Activated CD4-positive, CD25-positive, alpha-beta regulatory T cell treated with anti-CD3 and anti-CD28 coated beads, Interleukin-2, amount 50 U/mL, for 72 hours (primary cell): ENCODE measurements around the gene SNX8.

Experiments used
- DNase-seq: peaks from one replicate; pipeline ENCODE4 v3.0.0; 2021

The SNX8 gene

DNA sequence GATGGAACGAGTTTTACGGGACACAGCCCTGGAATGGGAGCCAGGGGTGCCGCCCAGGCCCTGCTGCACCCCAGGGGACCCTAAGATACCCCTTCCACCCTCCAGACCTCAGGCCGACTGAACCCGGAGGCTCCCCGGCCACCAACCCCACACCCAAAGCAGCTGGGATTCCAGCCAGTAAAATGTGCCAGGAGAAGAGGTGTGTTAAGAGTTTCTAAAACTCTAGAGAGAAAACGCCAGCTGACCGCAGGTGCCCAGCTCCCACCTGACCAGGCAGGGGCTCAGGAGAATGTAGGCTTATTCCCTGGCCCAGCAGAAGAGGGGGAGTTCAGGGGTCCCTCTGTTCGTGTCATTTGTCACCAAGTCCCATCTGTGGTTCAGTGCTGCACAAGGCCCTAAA is 54.8 kb downstream of the SNX8 start:
- DNase-seq, result no peak

DNA sequence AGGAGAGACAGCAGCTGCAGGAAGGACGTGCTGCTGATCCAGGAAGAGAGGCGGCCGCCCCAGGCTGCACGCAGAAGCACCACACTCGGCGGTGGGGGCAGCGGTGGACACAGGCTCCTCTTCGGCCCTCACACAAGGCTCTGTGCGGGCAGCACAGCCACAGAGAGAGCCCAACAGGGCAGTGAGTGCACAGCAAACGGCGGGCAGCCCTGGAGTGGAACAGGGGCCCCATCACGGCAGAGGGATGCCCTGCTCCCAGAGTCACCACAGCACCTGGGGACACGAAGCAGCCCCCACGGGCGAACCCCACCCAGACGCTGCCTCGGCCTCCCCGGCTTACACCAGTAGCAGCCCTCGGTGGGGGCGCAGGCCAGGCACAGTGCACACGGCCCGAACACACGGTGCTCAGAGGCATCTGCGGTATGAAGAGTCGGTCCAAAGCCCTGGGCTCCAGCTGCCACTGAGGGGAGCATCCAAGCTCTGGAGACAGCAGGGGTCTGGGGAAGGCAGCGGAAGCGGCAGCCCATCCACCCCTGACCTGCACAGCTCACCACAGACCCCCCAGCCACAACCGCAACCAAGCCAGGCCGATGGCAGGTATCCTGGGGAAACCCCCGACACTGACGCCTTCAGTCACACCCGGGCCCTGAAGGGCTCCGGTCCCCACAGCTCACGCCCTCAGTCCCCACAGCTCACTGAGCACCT is 55.4 kb downstream of the SNX8 start:
- no peak for DNase-seq

GRCh38 chr7:2257651-2258050 is 56.6 kb downstream of the SNX8 start:
- DNase-seq, result no peak

- DNase-seq, result no peak
Observed at GRCh38 chr7:2257046-2257551, 57.1 kb downstream of the SNX8 start.

GRCh38 chr7:2256306-2257045 is 57.8 kb downstream of the SNX8 start:
- no peak for DNase-seq

DNA sequence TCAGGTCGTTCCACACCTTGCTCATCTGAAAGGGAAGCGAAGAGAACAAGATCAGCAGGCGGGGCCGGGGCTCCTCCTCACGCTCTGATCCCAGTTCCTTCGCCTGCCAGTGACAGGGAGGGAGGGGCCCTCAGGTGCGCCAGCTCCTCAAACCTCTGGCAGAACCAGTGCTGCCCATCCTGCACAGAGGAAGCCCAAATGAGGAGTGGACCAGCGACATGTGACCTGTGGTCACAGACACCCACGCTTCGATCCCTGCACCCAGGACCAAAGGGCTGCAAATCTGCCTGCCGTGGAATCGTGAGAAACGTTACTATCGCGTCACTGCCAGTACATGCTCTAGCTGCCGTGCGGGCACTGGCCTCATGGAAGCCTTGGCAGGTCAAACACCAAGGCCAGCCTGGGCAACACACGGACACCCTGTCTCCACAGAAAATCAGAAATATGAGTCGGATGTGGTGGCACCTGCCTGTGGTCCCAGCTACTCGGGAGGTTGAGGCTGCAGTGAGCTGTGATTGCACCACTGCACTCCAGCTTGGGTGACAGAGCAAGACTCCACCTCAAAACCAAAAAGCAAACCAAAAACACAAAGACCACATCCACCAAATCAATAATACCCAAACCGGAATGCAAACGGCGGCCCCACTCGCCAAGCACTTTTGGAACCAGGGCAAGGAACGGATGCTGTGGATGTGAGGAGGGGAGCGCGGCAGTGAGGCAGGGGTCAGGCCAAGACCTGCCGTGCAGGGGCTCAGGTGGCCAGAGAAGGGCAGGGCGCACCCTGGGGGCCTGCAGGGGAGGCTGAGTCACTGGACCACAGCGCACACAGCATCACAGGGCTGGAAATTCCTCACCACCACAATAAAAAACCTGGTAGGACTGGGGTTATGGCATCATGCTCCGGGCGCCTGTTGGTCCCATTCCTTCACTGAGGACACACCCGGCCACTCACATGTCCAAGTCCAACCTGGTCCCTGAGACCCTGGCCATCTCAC is 58.8 kb downstream of the SNX8 start:
- DNase-seq, result no peak

- no peak for DNase-seq
Observed at GRCh38 chr7:2254429-2255144, 59.7 kb downstream of the SNX8 start.

- DNase-seq, result no peak
Observed at GRCh38 chr7:2253525-2254244, 60.6 kb downstream of the SNX8 start.

DNA sequence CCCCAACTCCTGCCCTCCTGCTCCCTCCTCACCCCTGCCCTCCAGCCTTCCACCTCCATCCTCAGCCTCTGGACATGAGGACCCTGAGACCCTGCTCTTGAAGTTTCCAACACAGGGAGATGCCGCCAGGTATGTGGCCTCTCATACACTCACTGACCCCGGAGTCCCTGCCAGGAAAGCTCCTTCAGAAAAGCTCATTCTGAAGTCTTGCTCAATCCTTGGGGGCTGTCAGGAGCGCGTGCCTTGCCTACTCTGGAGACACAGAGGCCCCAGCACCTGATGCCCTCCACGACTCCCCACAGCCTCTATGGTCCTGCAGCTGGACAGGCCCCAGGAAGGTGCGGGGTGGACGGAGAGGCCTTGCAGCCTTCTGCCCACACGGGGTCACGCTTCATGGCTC is 61.2 kb downstream of the SNX8 start:
- DNase-seq, result no peak

GRCh38 chr7:2251841-2252771 is 62.1 kb downstream of the SNX8 start:
- DNase-seq, result no peak

DNA sequence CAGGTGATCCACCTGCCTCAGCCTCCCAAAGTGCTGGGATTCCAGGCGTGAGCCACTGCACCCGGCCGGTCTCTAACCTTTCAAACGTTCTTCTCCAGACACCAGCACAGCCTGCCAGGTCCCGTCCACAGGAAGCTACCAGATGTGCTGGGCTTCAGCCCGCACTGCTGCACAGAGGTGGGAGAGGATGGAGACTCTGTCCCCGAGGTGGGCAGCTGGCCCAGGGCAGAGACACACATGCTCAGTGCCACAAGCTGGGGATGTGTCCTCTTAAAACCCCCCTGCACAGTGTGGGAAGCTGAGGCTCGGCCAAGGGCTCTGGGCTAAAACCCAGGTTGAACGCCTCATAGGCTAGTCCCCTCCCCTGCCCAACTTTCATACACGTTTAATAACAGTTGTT is 62.9 kb downstream of the SNX8 start:
- no peak for DNase-seq

GRCh38 chr7:2249744-2250323 is 64.4 kb downstream of the SNX8 start:
- DNase-seq, result no peak

GRCh38 chr7:2248984-2249694 is 65.1 kb downstream of the SNX8 start:
- DNase-seq, result no peak

- peak; percentile 43 for DNase-seq
Observed at GRCh38 chr7:2247141-2247995, 66.9 kb downstream of the SNX8 start.

- no peak for DNase-seq
Observed at GRCh38 chr7:2245883-2246675, 68.2 kb downstream of the SNX8 start.

GRCh38 chr7:2244404-2244995 is 69.7 kb downstream of the SNX8 start:
- DNase-seq, result no peak

GRCh38 chr7:2243458-2243857 is 70.8 kb downstream of the SNX8 start:
- no peak for DNase-seq
